Measurements from ENCODE around the gene PAQR7.

- TF ChIP-seq CTCF (IDR thresholded peaks at IDR 0.05; ENCODE audit: low read depth, low read length) (no peak), EZH2phosphoT487 (IDR thresholded peaks at IDR 0.05; ENCODE audit: low read depth) (no peak)
Measured at GRCh38 chr1:25854554-25854953, 21.0 kb downstream of the PAQR7 start.
